Keratinocyte (primary cell): Measurements from ENCODE around the gene CENPL. TPM values are rescaled to one million over a fixed set of nuclear protein-coding genes. Genes with fewer than 3 reads are reported as not detected.

Experiments
- DNase-seq: peaks from one replicate; pipeline ENCODE4 v3.0.0-alpha.2; 2011; ENCODE audit warnings: low read depth, missing footprints, low spot score
- FAIRE-seq: peaks from 2 replicates; lab custom pipeline; 2011; peaks lifted over from hg19 to GRCh38; lab: Jason Lieb, UNC
- H2AFZ ChIP-seq: 2 replicates; pipeline ENCODE4 v1.6.0; 2012; ENCODE audit warnings: low read length, control low read depth, inconsistent platforms; ENCODE audit not compliant: control insufficient read depth
- H3K27ac ChIP-seq: 2 replicates; pipeline ENCODE4 v1.5.1; 2011; ENCODE audit warnings: low read length; ENCODE audit not compliant: control insufficient read depth, insufficient read depth
- H3K27me3 ChIP-seq: 3 replicates; pipeline ENCODE4 v1.6.0; 2011; ENCODE audit warnings: low read length; ENCODE audit not compliant: control insufficient read depth, insufficient read depth; ENCODE audit errors: extremely low read depth
- H3K36me3 ChIP-seq, 2 experiments: 2 replicates in 1 of 2; 3 replicates in 1 of 2; pipeline ENCODE4 v1.5.1; 2011; ENCODE audit warnings: low read length in 2 of 2, mild to moderate bottlenecking in 1 of 2; ENCODE audit not compliant: control insufficient read depth in 2 of 2, insufficient read depth in 2 of 2; ENCODE audit errors: extremely low read depth in 1 of 2
- H3K4me1 ChIP-seq: 3 replicates; pipeline ENCODE4 v1.5.1; 2011; ENCODE audit warnings: low read length; ENCODE audit not compliant: control insufficient read depth, insufficient read depth; ENCODE audit errors: extremely low read depth
- H3K4me2 ChIP-seq: 3 replicates; pipeline ENCODE4 v1.6.0; 2011; ENCODE audit warnings: low read depth, low read length; ENCODE audit not compliant: control insufficient read depth, insufficient read depth; ENCODE audit errors: extremely low read depth
- H3K4me3 ChIP-seq, 3 experiments: fragments of 200-600 bp in 1 of 3; sonication (generic) in 1 of 3; 2 replicates in 2 of 3; 3 replicates in 1 of 3; pipeline ENCODE4 v1.5.1; 2011 to 2016; ENCODE audit warnings: low read length in 3 of 3, mild to moderate bottlenecking in 3 of 3, control low read depth in 2 of 3, inconsistent platforms in 1 of 3, low read depth in 1 of 3, mixed read lengths in 1 of 3, mixed run types in 1 of 3, moderate library complexity in 1 of 3; ENCODE audit not compliant: control insufficient read depth in 2 of 3, insufficient read depth in 2 of 3; ENCODE audit errors: extremely low read depth in 1 of 3
- H3K79me2 ChIP-seq: 2 replicates; pipeline ENCODE4 v1.6.0; 2012; ENCODE audit warnings: low read length; ENCODE audit not compliant: control insufficient read depth, insufficient read depth
- H3K9ac ChIP-seq: 3 replicates; pipeline ENCODE4 v1.6.0; 2011; ENCODE audit warnings: low read length; ENCODE audit not compliant: control insufficient read depth, insufficient read depth; ENCODE audit errors: extremely low read depth
- H3K9me1 ChIP-seq: 3 replicates; pipeline ENCODE4 v1.6.0; 2011; ENCODE audit warnings: low read length; ENCODE audit not compliant: control insufficient read depth, insufficient read depth; ENCODE audit errors: extremely low read depth
- H3K9me3 ChIP-seq: 2 replicates; pipeline ENCODE4 v1.5.1; 2012; ENCODE audit warnings: low read depth, low read length; ENCODE audit not compliant: control insufficient read depth
- H4K20me1 ChIP-seq: 3 replicates; pipeline ENCODE4 v1.6.0; 2011; ENCODE audit warnings: low read length; ENCODE audit not compliant: control insufficient read depth, insufficient read depth; ENCODE audit errors: extremely low read depth
- EZH2 ChIP-seq: IDR thresholded peaks from one replicate; pipeline ENCODE4 v1.6.1; 2012; ENCODE audit warnings: inconsistent platforms, mild to moderate bottlenecking, low read length, moderate library complexity
- dilution Hi-C: fragments of 300-500 bp; cut with MboI; formaldehyde crosslinking; loops from one replicate; pipeline ENCODE4 v1.7.0; 2020; ENCODE audit warnings: low sequenced_read_pairs; ENCODE audit not compliant: extremely low pct_ligation_motif_present
- polyA plus RNA-seq, 5 experiments: library from polyadenylated mRNA; depleted of rRNA in 3 of 5; stranded (reverse) in 3 of 5; stranded (forward) in 1 of 5; unstranded in 1 of 5; fragments of >200 nt; gene quantifications; 1 replicate in 1 of 5; 2 replicates in 3 of 5; 3 replicates in 1 of 5; pipeline versions ENCODE4 v1.2.1 to v1.2.3, GENCODE V29; 2011 to 2012; ENCODE audit warnings: missing spikeins in 2 of 5, low read depth in 1 of 5, low replicate concordance in 1 of 5
- TF ChIP-seq, protein P1 (sequence below), 3 experiments: IDR thresholded peaks in 1 of 3; conservative IDR thresholded peaks in 1 of 3; optimal IDR thresholded peaks in 1 of 3; 2 replicates in 2 of 3; 3 replicates in 1 of 3; pipeline versions ENCODE3 to v1.5.1; 2011; ENCODE audit warnings: low read length in 3 of 3, mild to moderate bottlenecking in 3 of 3, moderate library complexity in 2 of 3, control low read depth in 1 of 3, inconsistent platforms in 1 of 3; ENCODE audit not compliant: insufficient read depth in 2 of 3; ENCODE audit errors: extremely low read depth in 1 of 3

Gene CENPL
- polyA plus RNA-seq, 1 donor (not counting 4 experiments of a cell fraction or from before 2014, with no cell fraction given) = 9.4 TPM

DNA sequence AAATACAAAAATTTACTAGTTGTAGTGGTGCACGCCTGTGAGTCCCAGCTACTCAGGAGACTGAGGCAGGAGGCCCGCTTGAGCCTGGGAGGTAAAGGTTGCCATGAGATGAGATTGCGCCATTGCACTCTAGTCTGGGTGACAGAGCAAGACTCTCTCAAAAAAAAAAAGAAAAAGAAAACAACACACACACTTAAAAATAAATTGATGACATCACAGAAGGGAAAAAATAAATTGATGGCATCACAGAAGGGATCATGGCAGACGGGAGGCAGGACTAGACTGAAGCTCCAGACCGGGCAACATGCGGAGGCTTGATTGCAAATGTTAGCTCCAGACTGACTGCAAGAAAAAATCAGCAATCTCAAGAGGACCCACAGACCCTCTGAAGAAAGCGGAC, 66.6 kb downstream of the CENPL start:
- FAIRE-seq (no peak), DNase-seq (no peak)
- no peaks in the 10 kb centered on the region for H4K20me1 ChIP-seq
- no peaks in the 10 kb centered on the region for H3K79me2 ChIP-seq
- H2AFZ ChIP-seq = no peak overlapping the region
- no peaks in the 10 kb centered on the region for H3K9me3 ChIP-seq
- dilution Hi-C loops = no loop called here
- H3K4me1 ChIP-seq = peaks cover 4% of the 10 kb centered on the region
- TF ChIP-seq, protein P1, sequence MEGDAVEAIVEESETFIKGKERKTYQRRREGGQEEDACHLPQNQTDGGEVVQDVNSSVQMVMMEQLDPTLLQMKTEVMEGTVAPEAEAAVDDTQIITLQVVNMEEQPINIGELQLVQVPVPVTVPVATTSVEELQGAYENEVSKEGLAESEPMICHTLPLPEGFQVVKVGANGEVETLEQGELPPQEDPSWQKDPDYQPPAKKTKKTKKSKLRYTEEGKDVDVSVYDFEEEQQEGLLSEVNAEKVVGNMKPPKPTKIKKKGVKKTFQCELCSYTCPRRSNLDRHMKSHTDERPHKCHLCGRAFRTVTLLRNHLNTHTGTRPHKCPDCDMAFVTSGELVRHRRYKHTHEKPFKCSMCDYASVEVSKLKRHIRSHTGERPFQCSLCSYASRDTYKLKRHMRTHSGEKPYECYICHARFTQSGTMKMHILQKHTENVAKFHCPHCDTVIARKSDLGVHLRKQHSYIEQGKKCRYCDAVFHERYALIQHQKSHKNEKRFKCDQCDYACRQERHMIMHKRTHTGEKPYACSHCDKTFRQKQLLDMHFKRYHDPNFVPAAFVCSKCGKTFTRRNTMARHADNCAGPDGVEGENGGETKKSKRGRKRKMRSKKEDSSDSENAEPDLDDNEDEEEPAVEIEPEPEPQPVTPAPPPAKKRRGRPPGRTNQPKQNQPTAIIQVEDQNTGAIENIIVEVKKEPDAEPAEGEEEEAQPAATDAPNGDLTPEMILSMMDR (optimal IDR thresholded peaks at IDR 0.05 in 1 of 3, IDR thresholded peaks at IDR 0.05 in 1 of 3, conservative IDR thresholded peaks at IDR 0.05 in 1 of 3; ENCODE audit: extremely low read depth in 1 of 3, insufficient read depth in 2 of 3, low read length in 3 of 3) = no peak
- TF ChIP-seq EZH2 = no peak
- no peaks in the 10 kb centered on the region for H3K27me3 ChIP-seq
- H3K9me1 ChIP-seq = no peaks in the 10 kb centered on the region
- peaks cover 5 to 15% of the 10 kb centered on the region in 2 experiments for H3K36me3 ChIP-seq
- H3K9ac ChIP-seq = no peak overlapping the region
- H3K4me2 ChIP-seq = no peak overlapping the region
- no peak overlapping the region for H3K4me3 ChIP-seq
- H3K27ac ChIP-seq = no peak overlapping the region

DNA sequence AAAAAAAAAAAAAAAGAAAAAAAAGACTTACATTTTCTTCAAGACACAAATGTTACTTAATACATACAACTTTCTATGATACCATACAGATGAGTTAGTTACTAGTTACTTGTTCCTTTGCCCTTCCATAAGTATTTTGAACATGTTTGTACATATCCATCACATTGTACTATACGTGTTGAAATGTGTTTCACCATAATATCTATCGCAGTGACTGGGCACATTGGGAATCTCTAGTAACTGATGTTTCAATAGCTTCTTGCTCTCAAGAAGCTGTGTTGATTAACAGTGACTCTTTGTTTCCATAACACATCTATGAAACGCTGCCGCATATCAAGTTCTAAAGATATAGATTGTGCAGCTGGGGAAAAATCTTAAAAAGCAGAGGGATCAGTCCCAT, 67.0 kb downstream of the CENPL start:
- dilution Hi-C loops = no loop called here
- Histone ChIP-seq H3K79me2 (no peaks in the 10 kb centered on the region), H3K27me3 (no peaks in the 10 kb centered on the region), H3K9ac (no peak overlapping the region), H3K4me2 (no peak overlapping the region), H3K36me3 (peaks cover 5 to 15% of the 10 kb centered on the region in 2 experiments), H3K4me3 (no peak overlapping the region), H2AFZ (no peak overlapping the region), H3K27ac (no peak overlapping the region), H3K4me1 (peaks cover 4% of the 10 kb centered on the region), H3K9me1 (no peaks in the 10 kb centered on the region), H4K20me1 (no peaks in the 10 kb centered on the region), H3K9me3 (no peaks in the 10 kb centered on the region)
- TF ChIP-seq, protein P1 (optimal IDR thresholded peaks at IDR 0.05 in 1 of 3, IDR thresholded peaks at IDR 0.05 in 1 of 3, conservative IDR thresholded peaks at IDR 0.05 in 1 of 3; ENCODE audit: extremely low read depth in 1 of 3, insufficient read depth in 2 of 3, low read length in 3 of 3) = no peak
- no peak for TF ChIP-seq EZH2
- FAIRE-seq (no peak), DNase-seq (no peak)
